Hippocampal formation (tissue), 2 donors: ENCODE results near the gene AK4.

ENCODE experiments used
- DNase-seq, 2 donors: peaks; one replicate each; lab custom pipeline; 2025; lab: John Stamatoyannopoulos, UW

AK4 gene

DNA sequence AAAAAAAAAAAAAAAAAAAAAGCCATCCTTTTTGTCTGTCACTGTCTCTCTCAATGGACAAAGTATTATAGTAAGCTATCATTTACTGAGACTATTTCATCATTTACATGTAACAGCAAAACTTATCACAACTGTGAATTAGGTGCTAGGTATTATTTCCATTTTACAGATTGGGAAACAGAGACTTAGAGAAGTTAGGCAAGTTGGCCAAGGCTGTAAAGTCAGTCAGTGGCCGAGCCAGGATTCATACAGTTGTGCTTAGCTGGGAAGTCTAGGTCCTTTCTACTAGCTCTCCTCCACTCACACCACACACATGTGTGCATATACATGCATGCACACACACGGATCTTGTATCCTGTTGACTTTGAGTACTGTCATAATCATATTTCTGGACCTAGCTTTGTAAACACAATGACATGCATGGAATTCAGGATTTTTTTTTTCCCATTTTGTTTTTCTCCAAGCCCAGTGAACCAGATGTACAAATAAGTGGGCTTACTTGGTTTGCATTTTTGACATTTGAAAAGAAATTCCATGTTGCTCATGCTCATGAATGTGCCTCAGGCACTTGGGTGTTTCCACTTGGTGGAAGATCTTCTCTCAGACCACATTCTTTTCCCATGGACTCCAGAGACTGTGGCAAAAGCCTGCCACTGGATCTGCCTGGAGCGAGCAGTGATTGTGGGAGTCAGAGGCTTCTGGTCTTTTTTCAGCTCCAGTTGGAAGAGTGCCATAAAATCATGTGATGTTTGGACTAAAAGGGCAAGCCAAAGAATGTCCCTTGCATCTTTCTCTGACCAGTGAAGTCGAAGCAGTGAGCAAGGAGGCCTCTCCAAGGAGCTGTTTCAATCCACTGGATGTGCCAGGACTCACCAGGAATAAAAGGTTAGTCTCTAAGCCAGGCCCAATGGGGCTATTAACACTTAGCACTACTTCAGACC is 99.7 kb downstream of the AK4 start:
- peak; percentile 37 to 49 for DNase-seq

DNA sequence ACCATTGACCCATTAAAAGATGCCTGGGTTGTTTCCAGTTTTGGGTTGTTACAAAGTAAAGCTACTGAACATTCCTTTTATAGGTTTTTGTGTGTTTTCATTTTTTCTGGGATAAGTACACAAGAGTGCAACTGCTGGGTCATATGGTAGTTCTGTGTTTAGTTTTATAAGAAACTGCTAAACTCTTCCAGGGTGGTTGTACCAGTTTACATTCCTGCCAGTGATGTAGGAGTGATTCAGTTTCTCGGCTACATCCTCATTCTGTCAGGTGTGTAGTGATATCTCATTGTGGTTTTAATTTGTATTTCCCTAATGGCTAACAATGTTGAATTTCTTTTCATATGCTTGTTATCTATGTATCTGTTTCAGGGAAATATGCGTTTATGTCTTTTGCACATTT is 102.8 kb downstream of the AK4 start:
- DNase-seq = no peak

DNA sequence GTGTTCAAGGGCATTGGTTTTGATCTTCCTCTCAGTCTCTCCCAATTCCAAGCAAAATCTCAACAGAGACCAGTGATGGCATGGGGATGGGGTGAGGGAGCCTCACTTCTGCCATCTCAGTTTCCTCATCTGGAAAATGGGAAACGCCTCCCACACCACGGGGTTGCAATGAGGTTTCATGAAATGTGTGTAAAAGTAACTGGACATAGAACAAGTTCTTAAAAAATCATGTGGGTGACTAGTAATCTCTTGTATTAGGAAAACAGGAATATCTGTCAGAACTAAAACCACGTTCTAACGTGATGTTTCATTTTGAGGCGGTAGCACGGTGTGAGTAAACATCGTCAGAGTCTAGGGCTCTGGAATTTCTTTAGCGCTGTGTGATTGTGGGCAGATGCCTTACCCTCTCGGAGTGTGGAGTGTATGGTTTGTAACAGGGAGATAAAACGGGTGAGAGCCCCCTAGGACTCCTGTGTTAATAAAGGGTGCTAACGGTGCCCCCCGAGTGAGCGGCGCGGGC is 105.9 kb downstream of the AK4 start:
- DNase-seq = no peak

DNA sequence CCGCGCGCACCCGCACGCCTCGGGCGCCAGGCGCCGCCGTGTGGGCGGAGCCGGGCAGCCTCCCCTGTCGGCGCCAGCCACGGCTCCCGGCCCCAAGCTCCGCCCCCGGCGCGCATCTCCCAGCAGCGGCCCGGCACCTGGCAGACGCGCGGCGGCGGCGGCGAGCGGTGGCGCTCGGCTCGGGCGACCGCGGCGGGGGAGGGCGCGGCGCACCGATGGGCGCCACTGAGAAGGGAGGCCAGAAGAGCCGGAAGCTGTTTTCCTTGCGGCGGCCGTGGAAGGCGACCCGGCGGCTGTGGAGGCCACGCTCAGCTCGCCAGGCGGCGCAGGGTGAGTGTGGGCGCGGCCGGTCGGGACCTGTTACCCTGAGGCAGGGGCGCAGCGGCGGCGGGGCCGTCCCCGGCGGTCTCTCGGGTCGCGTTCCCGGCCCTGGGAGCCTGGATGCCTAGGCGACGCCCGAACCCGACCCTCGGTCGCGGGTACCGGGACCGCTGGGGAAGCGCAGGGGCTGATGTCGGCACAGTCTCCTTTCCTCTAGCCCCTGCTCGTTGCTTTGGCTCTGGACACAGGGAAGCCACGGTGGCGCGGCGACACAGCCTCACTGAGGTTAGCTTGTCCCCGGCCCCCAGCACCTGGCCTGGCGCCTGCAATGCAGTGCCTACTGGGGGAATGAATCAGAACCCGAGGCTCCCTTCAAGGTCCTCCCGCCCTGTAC is 106.5 kb downstream of the AK4 start:
- peak; percentile 78 to 79 for DNase-seq

DNA sequence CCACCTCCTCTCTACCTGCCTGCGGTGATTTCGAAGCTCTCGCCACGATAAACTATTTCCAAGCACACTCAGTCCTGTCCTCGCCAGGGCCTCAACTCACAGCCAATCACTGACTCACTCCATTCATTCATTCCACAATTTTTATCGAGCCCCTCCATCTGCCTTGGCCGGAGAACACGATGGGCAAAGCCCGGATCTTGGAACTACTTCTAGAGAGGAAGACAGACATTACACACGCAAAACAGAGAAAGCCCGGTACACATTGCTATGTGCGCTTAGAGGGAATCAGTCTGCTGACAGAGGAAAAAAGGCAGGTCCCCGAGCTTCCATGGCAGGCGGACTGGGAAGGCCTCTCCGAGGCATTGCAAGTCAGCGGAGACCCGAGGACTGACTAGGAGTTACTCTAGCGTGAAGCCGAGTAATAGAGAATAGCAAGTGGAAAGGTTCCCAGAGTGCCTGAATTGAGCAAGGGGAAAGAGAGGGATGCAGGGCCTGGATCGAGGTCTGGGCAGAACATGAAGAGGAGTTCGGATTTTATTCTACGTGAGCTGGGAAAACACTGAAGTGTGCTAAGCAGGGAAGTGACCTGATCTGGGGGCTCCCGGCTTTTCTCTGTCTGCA is 107.1 kb downstream of the AK4 start:
- DNase-seq = peak; percentile 50 to 57

DNA sequence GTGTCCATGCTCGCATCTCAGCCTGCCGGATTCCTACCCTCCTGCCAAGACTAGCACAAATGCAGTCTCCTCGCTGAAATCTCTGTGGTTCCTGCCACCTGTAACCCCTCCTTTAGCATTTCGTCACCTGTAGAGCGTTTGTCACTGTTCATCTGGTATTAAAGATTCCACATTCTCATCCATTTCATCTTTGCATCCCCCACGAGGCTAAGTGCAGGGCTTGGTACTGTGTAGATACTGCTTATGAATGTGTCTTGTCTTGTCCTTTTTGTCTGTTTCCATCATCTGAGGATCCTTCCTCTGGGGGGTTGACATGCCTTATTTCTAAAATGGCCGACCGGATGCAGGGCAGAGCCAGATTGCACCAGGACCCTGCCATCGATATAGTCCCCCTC is 107.7 kb downstream of the AK4 start:
- DNase-seq = no peak

DNA sequence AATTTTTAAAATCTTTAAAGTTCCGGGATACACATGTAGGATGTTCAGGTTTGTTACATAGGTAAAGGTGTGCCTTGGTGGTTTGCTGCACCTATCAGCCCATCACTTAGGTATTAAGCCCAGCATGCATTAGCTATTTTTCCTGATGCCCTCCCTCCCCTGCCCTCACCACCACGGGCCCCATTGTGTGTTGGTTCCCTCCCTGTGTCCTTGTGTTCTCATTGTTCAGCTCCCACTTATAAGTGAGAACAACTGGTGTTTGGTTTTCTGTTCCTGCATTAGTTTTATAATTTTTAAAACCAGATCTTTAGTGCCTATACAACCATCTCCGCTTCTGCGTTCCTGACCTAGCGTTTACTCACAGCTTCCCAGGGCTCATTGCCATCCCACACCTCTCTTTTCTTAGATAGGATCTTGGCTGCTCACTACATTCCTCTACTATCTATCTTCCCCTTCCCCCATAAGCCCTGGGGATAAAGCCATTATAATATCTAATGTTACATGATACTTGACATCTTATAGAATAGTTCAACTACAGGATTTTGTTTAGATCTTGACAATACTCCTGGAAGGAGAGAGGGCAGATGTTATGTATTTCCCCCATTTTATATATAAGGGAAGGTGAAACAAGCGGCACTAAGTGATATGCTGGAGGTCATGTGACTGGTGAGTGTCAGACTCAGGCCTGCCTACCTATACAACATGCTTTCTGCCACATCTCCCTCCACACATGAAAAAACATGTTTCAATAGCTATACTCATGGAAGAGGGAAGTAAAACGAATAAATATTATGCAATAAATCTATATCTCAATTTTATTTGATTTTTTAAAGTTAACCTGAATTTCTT is 109.1 kb downstream of the AK4 start:
- DNase-seq = peak; percentile 9 to 47

DNA sequence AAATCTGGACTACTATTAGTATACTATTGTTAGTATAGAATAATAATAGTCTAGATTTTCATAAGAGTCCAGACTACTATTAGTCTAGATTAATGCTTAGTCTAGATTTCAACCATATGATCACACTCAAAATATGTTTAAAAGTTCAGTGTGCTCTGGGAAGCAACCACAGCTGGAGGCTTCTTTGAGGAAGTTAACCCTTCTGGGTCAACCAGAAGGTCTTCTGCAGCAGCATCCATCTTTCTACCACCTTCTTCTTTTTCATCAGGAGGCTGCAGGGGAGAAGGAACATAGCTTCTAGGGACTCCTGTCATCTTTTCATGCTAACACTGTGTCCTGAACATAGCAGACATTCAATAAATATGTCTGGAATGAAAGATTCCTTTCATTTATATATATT is 110.1 kb downstream of the AK4 start:
- no peak for DNase-seq

DNA sequence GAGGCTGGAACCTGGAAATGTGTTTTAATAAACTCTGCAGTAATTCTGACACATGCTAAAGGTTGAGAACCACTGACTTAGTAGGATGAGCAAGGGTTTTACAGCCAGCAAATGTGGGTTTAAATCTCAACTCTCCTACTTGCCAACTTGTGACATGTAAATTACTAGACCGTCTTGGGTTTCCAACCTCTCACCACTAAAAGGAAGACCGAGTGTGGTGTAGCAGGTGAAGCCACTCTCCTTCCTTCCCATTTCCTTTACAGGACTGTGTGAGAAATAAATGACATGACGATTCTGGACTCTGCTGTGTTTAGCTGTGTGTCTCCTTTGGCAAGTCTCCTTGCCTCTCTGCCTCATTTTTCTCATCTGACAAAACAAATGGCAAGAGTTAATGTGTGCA is 111.8 kb downstream of the AK4 start:
- DNase-seq = no peak

DNA sequence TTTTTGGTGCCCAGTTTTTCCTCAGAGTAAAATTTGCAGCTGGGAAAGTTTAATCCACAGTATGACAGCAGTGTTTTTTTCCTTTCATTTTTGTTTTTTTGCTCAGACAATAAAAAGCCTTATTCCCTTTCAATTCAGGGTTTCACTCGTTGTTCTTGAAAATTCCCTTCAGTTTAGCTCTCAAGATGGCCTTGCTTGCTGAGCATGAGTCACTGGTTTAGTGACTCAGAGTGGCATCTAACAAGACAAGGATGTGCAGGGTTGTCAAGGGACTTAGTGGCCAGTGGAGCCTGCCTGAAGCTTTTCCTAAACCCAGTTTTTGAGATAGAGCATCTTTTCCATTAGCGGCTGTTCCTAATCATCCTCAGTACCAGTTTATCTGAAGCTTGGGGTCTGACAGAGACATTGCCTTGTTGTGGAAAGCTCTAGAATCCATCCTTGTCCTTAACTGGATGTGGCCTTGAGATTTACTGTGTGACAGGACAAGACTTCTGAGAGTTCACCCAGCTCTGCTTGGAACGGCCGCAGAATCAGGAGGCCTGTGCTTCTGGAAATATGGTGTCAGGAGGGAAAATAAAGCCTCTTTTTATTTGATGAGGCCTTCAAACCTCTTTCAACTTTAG is 113.0 kb downstream of the AK4 start:
- DNase-seq = peak in 1 of 2 donors; percentile 79

DNA sequence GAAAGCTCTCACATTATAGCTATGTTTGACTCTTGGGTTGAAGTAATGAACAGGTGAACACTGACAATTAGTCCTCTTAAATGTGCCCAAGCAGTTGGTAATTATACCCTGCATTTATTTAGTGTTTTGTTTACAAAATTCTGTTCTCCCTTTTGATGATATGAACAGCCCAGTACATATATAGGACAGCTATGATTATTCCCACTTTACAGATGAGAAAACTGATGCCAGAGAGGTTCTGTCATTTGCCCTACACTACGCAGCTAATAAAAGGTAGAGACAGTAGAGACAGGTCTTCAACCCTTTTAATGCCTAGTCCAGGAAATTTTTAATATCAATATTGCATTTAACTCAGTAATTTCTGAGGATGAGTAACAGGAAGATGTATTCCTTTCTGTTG is 115.3 kb downstream of the AK4 start:
- no peak for DNase-seq

DNA sequence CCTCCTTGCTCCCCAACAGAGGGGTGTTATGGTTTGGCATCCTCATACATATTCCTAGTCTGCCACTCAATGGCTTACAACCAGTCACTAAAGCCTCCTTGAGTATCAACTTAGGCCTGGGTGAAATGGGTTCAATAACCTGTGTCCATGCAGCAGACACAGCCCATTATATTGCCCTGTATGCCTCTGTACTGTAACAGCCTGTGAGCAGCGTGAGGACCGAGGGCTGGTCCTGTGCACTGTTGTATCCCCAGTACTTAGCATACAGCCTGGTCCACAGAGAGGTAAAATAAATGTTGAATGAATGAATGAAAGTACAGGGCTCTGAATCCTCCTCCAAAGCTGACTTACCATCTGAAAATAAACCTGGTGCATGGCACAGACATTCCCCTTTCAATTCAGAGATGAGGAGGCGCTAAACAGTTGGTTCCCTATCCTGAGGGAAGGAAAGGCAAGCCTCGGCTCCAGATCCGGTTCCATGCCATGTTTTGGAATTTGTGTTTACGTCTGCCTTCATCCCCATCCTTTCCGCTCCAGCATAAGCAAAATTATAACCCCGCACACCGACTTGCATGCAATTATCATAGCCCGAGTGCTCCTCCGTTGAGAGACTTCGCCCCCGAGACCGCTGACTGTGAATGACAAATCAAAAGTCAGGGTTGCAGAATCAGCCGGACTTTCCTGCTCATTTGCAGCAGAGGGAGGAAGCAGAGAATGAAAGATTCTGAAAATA is 116.4 kb downstream of the AK4 start:
- DNase-seq = peak; percentile 51 to 77

DNA sequence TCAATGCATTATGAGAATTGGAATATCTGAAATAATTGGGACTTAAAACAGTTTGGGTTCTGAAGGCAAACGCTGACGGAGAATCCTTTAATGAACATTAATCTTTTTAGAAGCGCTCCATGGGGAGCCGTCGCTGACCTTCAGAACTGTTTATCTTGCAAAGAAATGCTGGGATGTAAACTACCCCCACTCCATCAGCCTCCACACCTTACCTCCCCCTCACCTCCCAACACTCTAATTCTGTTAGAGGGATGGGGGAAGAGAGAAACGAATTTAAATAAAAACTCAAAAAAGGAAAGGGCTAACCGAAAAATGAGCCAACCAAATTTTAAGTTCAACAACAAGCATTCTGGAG is 117.3 kb downstream of the AK4 start:
- DNase-seq = no peak

DNA sequence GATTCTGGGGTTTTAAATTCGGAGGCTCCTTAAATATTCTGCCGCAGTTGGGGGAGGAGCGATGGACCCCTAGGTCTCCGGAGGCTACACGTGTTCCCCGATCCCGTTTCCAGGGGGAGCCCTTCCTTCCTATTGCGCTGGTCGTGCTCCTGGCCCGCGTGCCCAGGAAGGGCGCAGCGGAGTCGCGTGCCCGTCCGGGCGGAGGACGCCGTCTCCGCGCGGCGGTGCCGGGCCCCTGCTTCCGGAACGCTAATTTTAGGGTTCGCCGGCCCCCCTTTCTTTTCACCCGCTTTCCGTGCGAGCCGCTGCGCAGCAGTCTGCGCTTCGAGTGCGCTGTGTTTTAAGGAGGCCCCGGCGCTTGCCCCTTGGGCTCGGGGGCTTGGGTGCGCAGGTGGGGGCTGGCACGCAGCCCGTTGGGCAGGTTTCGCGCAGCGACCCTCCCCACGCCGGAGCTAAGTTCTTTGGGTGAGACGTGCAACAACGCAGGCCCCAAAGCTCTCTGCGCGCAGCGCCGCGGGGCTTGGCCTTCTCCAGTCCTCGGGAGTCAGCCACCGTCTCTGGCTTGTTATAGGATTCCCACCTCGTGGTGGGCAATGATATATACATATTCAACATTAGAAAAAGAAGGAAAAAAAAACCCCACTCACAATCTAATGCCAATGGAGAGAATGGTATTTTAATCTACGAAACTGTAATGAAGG is 117.8 kb downstream of the AK4 start:
- peak; percentile 40 to 42 for DNase-seq

DNA sequence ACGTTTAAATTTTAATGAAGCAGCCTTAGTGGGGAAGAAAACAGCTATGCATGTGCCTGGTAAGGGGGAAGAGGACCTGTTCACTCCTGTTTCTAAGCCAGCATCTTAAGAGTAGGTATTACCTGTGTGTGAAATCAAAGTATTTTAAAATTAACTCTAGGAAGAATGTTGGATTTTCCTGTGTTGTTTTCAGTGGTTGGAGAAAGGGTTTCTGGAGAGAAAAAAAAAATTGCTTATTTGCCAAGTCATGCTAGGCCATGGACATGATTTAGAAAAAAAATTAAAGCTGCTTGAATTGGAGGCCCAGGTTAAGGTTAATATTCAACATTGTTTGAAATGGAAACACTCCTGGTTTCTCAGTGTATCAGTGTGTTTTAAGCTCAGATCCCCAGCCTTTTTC is 118.5 kb downstream of the AK4 start:
- DNase-seq = no peak

DNA sequence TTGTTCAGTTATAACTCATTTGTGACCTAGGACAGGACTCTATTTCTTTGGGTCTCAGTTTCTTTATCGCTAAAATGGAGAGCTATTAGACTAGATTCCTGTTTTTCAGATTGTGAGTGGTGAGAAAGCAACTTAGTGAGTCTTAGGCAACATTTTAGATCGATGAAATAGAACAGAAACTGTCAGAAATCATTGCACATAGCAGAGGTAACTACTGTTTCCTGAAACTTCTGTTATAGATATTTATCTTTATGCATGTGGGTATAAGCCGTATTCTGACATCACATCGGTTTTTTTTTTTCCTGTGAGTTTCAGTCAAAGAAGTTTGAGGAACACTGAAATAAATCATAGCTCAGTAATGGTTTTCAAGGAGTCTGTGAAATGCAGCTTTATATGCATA is 119.3 kb downstream of the AK4 start:
- no peak for DNase-seq

DNA sequence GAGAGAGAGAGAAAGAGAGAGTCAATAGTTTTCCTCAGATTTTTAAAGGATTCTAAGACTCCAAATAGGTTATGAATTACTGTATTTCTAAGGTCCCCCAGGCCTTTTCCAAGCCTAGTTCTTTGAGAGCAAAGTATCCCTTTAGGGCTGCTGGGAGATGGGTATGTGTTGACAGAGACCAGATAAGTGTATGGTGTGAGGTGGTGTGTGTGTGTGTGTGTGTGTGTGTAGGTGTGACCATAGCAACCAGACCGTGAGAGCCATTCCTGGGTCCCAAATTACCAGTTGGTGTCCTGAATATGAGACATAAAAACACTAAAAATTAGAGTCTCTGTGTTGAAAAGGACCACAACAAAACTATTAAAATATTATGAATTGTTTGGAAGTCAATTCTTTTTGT is 119.7 kb downstream of the AK4 start:
- DNase-seq = no peak

DNA sequence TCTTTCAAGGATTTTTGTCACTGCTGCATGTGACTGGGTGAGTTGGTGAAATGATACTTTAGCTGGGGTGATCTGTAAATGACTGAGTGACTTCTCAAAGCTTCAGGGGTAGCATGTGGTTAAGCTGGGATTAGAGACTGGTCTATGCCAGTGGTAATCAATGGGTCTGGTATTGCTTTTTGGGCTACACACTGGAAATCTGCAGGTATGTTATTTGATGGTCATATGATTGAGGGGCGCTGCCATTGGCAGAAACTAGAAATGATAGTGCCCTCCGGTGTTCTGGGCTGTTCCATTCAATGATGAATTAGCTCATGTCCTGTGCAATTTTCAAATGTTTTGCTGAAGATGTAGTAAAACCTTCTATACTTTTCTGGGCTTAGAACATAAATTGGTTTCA is 121.6 kb downstream of the AK4 start:
- no peak for DNase-seq

DNA sequence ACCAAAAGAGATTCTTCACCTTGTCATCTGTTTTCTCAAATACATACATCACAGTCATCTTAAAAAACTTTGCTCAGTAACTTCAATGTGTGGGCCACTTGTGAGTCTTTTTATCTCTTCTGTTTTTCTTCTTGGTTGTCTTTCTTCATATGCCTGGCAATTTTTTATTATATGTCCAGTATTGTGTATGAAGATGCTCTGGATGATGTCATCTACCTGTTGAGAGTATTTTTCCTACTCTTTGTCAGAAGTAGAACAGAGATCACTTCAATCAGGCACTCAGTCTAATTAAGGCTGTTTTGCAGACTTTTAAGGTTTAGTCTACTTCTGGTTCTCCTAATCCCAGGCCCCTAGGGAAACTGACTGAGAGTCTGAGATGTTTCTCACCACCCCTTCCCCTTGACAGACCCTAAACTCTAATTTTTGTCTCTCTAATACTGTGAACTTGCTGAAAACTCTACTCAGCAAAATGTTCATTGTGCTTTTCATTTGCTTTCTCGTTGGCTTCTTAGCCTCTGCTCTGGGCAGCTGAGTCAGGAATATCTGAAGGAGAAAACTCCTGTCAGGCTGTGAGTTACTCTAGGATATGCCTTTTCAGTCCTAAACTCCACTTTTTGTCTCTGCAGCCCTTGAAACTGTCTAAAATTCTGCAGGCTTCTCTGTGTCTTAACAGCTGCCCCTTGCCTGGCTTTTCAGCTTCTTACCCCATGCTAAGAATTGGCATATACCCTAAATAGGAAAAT is 128.4 kb downstream of the AK4 start:
- no peak for DNase-seq
